Transverse colon (tissue), 4 donors: ENCODE measurements around the gene RAB43. TPM values are rescaled to one million over a fixed set of nuclear protein-coding genes. Genes with fewer than 3 reads are reported as not detected.
A peak's percentile ranks its signal among the peaks of the same experiment; 100 is the strongest.

Source experiments
- DNase-seq: peaks from one replicate; pipeline ENCODE4 v3.0.0-alpha.2; 2019
- H3K27ac ChIP-seq, 4 donors: fragments of 200-600 bp; sonication (generic); 2 replicates each; pipeline ENCODE4 v1.5.1; 2016 to 2018; ENCODE audit warnings: inconsistent platforms in 4 of 4
- H3K27me3 ChIP-seq: fragments of 200-600 bp; sonication (generic); 2 replicates; pipeline ENCODE4 v1.5.1; 2017; ENCODE audit warnings: inconsistent platforms
- H3K36me3 ChIP-seq, 4 donors: fragments of 200-600 bp; sonication (generic); 2 replicates each; pipeline ENCODE4 v1.5.1; 2017 to 2019; ENCODE audit warnings: inconsistent platforms in 4 of 4
- H3K4me1 ChIP-seq, 4 donors: fragments of 200-600 bp; sonication (generic); 2 replicates each; pipeline ENCODE4 v1.5.1; 2017 to 2020; ENCODE audit warnings: inconsistent platforms in 4 of 4
- H3K4me3 ChIP-seq, 4 donors: fragments of 200-600 bp; sonication (generic); 1 replicate in 1 of 4; 2 replicates in 3 of 4; pipeline versions ENCODE4 v1.5.1 to v1.6.1; 2017 to 2019; ENCODE audit warnings: inconsistent platforms in 4 of 4
- H3K9me3 ChIP-seq, 2 donors: fragments of 200-600 bp; sonication (generic); 2 replicates each; pipeline ENCODE4 v1.5.1; 2017 to 2019; ENCODE audit warnings: inconsistent platforms in 2 of 2
- CTCF ChIP-seq, 5 experiments: fragments of 200-600 bp in 3 of 5; fragments of 450-650 bp in 2 of 5; sonication (generic) in 3 of 5; IDR thresholded peaks; 1 replicate in 2 of 5; 2 replicates in 3 of 5; pipeline ENCODE4 v1.5.1; 2016 to 2017; ENCODE audit warnings: antibody characterized with exemption in 5 of 5, inconsistent platforms in 3 of 5, mild to moderate bottlenecking in 2 of 5, moderate library complexity in 1 of 5
- EP300 ChIP-seq: sonication (generic); formaldehyde crosslinking; IDR thresholded peaks from one replicate; pipeline ENCODE4 v1.6.1; 2017; ENCODE audit warnings: antibody characterized with exemption, low read depth
- POLR2A ChIP-seq: fragments of 450-650 bp; IDR thresholded peaks from one replicate; pipeline ENCODE4 v1.6.1; 2016; ENCODE audit warnings: antibody characterized with exemption, mild to moderate bottlenecking, moderate library complexity
- POLR2AphosphoS5 ChIP-seq, 3 donors: sonication (generic); formaldehyde crosslinking; IDR thresholded peaks; one replicate each; pipeline ENCODE4 v1.6.1; 2016; ENCODE audit warnings: antibody characterized with exemption in 3 of 3
- WGBS, 2 donors: methylation state at CpG; one replicate each; pipeline ENCODE4 v1.1.5; 2018; ENCODE audit warnings: low coverage in 1 of 2; 5-methylcytosine and 5-hydroxymethylcytosine counted together
- in situ Hi-C, 4 donors: fragments of 200-750 bp; cut with MboI; loops; one replicate each; pipeline versions ENCODE4 v1.15.0 to v1.15.1; 2017; ENCODE audit warnings: low sequenced_read_pairs in 3 of 4, low pct_ligation_motif_present in 1 of 4, low pct_unique_long_range_greater_than_20kb in 1 of 4
- intact Hi-C: fragments of 100-400 bp; cut with DNase I; formaldehyde crosslinking; loops from one replicate; pipeline ENCODE4 v1.15.1; 2023; ENCODE audit warnings: low total_unique reads
- total RNA-seq, 4 donors: library from RNA; depleted of rRNA; stranded (reverse); fragments of >200 nt; gene quantifications; one replicate each; pipeline ENCODE4 v1.1.0, GENCODE V29; 2016

RAB43 gene
- total RNA-seq, 4 donors from 2014 or later: 23.1 to 40.4 (median 31.3) TPM

GRCh38 chr3:129065720-129066073 lies 55.9 kb downstream of the RAB43 start:
- Histone ChIP-seq H3K27ac (peak overlapping the region; percentile 83 to 94 (median 88)), H3K9me3 (no peaks in the 10 kb centered on the region), H3K4me3 (peak overlapping the region in 2 of 4 donors; percentile 6 to 8), H3K4me1 (peaks cover 4 to 52% (median 38%) of the 10 kb centered on the region in 4 donors), H3K27me3 (no peaks in the 10 kb centered on the region), H3K36me3 (no peaks in the 10 kb centered on the region)
- no peak for TF ChIP-seq CTCF (IDR thresholded peaks at IDR 0.05)
- TF ChIP-seq POLR2A: peak; percentile 39
- TF ChIP-seq POLR2AphosphoS5 (IDR thresholded peaks at IDR 0.05): peak in 2 of 3 donors; percentile 23 to 43
- intact Hi-C loops (no loop called here), in situ Hi-C loops (no loop called here)
- 48% methylated on average over 4 of the region's 4 CpGs; no CpG with 5 or more reads in 1 of the 2 donors for WGBS, 2 donors
- peak; percentile 54 for DNase-seq

- Histone ChIP-seq H3K4me3 (peak overlapping the region in 1 of 4 donors; percentile 18), H3K9me3 (no peaks in the 10 kb centered on the region), H3K36me3 (no peaks in the 10 kb centered on the region), H3K4me1 (peaks cover 4 to 54% (median 38%) of the 10 kb centered on the region in 4 donors), H3K27ac (peak overlapping the region; percentile 83 to 94 (median 88)), H3K27me3 (no peaks in the 10 kb centered on the region)
- WGBS, 2 donors: 43 to 70% methylated on average over 2 to 14 of the region's 14 CpGs
- intact Hi-C loops (no loop called here), in situ Hi-C loops (no loop called here)
- peak; percentile 83 for DNase-seq
- TF ChIP-seq EP300 (no peak), CTCF (IDR thresholded peaks at IDR 0.05) (no peak), POLR2A (peak; percentile 57), POLR2AphosphoS5 (IDR thresholded peaks at IDR 0.05) (no peak)
Observed at GRCh38 chr3:129065016-129065719, 56.4 kb downstream of the RAB43 start.

GRCh38 chr3:129063841-129064482 lies 57.6 kb downstream of the RAB43 start:
- no peaks in the 10 kb centered on the region for H3K9me3 ChIP-seq
- intact Hi-C loops: no loop called here
- H3K4me1 ChIP-seq: peaks cover 4 to 61% (median 41%) of the 10 kb centered on the region in 4 donors
- in situ Hi-C loops: no loop called here
- WGBS, 2 donors: 47 to 63% methylated on average over 3 to 15 of the region's 15 CpGs
- H3K27me3 ChIP-seq: no peaks in the 10 kb centered on the region
- no peak overlapping the region for H3K4me3 ChIP-seq
- peak overlapping the region; percentile 83 to 94 (median 88) for H3K27ac ChIP-seq
- H3K36me3 ChIP-seq: no peaks in the 10 kb centered on the region
- DNase-seq: peak; percentile 69
- TF ChIP-seq POLR2AphosphoS5 (IDR thresholded peaks at IDR 0.05) (peak in 2 of 3 donors; percentile 35 to 52), CTCF (IDR thresholded peaks at IDR 0.05) (peak in 1 of 5 experiments; percentile 5), EP300 (no peak), POLR2A (no peak)

- intact Hi-C loops: no loop called here
- no peaks in the 10 kb centered on the region for H3K9me3 ChIP-seq
- no peak for DNase-seq
- no peaks in the 10 kb centered on the region for H3K36me3 ChIP-seq
- peaks cover 11 to 62% (median 41%) of the 10 kb centered on the region in 4 donors for H3K4me1 ChIP-seq
- in situ Hi-C loops: no loop called here
- no peak for TF ChIP-seq EP300
- no peak for TF ChIP-seq POLR2AphosphoS5 (IDR thresholded peaks at IDR 0.05)
- TF ChIP-seq POLR2A: no peak
- no peak for TF ChIP-seq CTCF (IDR thresholded peaks at IDR 0.05)
- WGBS, 2 donors: 71 to 85% methylated on average over 4 to 10 of the region's 10 CpGs
- H3K27ac ChIP-seq: peak overlapping the region; percentile 83 to 94 (median 88)
- no peak overlapping the region for H3K4me3 ChIP-seq
- H3K27me3 ChIP-seq: no peaks in the 10 kb centered on the region
Observed at GRCh38 chr3:129063091-129063640, 58.4 kb downstream of the RAB43 start.
